Lower lobe of right lung (tissue), 2 donors: ENCODE data around the gene MICOS13. TPM values are rescaled to one million over a fixed set of nuclear protein-coding genes. Genes with fewer than 3 reads are reported as not detected.
"Not testable (repeated sequence)": the region's sequence is repeated elsewhere in the genome, so short reads cannot be mapped to it uniquely, and the experiment has no call there.

Experiments
- ATAC-seq, 2 donors: fragments of 200-7000 bp; cut with Tn5 transposase; one replicate each; pipeline ENCODE4 v1.9.1; 2020 to 2022; ENCODE audit warnings: mild to moderate bottlenecking in 2 of 2, moderate library complexity in 2 of 2
- DNase-seq: peaks from one replicate; pipeline ENCODE4 v3.0.0-alpha.2; 2020
- H3K27ac ChIP-seq: fragments of 200-600 bp; one replicate; pipeline ENCODE4 v1.8.0; 2022
- H3K27me3 ChIP-seq: fragments of 200-600 bp; one replicate; pipeline ENCODE4 v1.8.0; 2022; ENCODE audit warnings: low read depth
- H3K36me3 ChIP-seq: fragments of 200-600 bp; one replicate; pipeline ENCODE4 v1.8.0; 2022; ENCODE audit warnings: mild to moderate bottlenecking
- H3K4me1 ChIP-seq: fragments of 200-600 bp; one replicate; pipeline ENCODE4 v1.8.0; 2022
- H3K4me3 ChIP-seq: fragments of 200-600 bp; one replicate; pipeline ENCODE4 v1.8.0; 2022; ENCODE audit warnings: mild to moderate bottlenecking
- H3K9me3 ChIP-seq: fragments of 200-600 bp; one replicate; pipeline ENCODE4 v1.8.0; 2022
- intact Hi-C: fragments of 100-400 bp; cut with DNase I; formaldehyde crosslinking; loops from one replicate; pipeline ENCODE4 v1.11.0; 2022
- total RNA-seq: library from RNA; stranded (reverse); fragmentation: NEBNext Ultra II Directional; extraction: Animal tissue kit (Norgen Biotek cat#: 25700); gene quantifications from one replicate; pipeline ENCODE4 v1.2.1, GENCODE V29; 2021
- TF ChIP-seq, protein P1 (sequence below): fragments of 200-600 bp; IDR thresholded peaks from one replicate; pipeline ENCODE4 v1.8.0; 2022; ENCODE audit warnings: antibody characterized with exemption, mild to moderate bottlenecking
- donor health status: DM: no; HTN: yes; CAD: no; lungs with severe emphysema.

Gene MICOS13
- total RNA-seq, 1 donor from 2014 or later, result 42.7 TPM

DNA sequence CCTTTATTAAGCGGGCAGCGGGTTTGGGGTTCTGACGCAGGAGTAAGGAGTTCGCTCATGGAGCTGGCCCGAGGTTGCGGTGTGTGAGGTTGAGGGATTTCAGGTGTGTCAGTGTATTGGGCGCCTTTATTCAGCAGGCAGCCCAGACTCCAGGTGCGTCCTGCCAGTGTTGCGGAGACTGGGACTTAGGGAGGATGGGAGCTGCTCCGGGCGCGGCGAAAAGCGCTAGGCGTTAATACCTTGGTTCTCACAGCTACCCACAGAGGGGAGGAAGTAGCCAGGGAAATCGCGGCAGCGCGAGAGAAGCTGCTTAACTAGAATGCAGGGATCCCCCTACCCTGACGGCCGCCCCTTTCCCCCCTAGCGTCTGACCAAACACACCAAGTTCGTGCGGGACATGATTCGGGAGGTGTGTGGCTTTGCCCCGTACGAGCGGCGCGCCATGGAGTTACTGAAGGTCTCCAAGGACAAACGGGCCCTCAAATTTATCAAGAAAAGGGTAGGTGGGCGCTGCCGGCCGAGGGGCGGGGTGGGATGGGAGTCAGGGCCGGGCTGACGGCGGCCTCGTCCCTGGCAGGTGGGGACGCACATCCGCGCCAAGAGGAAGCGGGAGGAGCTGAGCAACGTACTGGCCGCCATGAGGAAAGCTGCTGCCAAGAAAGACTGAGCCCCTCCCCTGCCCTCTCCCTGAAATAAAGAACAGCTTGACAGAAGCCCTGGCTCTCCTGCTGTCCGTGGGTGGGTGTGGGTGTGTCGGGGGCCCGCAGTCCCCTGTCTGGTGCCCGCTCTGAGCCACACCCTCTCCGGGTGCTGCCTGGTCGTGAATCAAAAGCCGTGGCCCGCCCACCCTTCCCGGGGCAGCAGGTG lies 10.9 kb upstream of the MICOS13 start:
- no peaks in the 10 kb centered on the region for H3K9me3 ChIP-seq
- H3K27ac ChIP-seq, result peak overlapping the region; percentile 91
- peaks cover 48% of the 10 kb centered on the region for H3K36me3 ChIP-seq
- H3K4me3 ChIP-seq, result peak overlapping the region; percentile 97
- intact Hi-C loops, result no loop called here
- peak; percentile 66 for DNase-seq
- TF ChIP-seq, protein P1, sequence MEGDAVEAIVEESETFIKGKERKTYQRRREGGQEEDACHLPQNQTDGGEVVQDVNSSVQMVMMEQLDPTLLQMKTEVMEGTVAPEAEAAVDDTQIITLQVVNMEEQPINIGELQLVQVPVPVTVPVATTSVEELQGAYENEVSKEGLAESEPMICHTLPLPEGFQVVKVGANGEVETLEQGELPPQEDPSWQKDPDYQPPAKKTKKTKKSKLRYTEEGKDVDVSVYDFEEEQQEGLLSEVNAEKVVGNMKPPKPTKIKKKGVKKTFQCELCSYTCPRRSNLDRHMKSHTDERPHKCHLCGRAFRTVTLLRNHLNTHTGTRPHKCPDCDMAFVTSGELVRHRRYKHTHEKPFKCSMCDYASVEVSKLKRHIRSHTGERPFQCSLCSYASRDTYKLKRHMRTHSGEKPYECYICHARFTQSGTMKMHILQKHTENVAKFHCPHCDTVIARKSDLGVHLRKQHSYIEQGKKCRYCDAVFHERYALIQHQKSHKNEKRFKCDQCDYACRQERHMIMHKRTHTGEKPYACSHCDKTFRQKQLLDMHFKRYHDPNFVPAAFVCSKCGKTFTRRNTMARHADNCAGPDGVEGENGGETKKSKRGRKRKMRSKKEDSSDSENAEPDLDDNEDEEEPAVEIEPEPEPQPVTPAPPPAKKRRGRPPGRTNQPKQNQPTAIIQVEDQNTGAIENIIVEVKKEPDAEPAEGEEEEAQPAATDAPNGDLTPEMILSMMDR, result no peak
- ATAC-seq, result no peak
- peaks cover 25% of the 10 kb centered on the region for H3K4me1 ChIP-seq
- no peaks in the 10 kb centered on the region for H3K27me3 ChIP-seq

DNA sequence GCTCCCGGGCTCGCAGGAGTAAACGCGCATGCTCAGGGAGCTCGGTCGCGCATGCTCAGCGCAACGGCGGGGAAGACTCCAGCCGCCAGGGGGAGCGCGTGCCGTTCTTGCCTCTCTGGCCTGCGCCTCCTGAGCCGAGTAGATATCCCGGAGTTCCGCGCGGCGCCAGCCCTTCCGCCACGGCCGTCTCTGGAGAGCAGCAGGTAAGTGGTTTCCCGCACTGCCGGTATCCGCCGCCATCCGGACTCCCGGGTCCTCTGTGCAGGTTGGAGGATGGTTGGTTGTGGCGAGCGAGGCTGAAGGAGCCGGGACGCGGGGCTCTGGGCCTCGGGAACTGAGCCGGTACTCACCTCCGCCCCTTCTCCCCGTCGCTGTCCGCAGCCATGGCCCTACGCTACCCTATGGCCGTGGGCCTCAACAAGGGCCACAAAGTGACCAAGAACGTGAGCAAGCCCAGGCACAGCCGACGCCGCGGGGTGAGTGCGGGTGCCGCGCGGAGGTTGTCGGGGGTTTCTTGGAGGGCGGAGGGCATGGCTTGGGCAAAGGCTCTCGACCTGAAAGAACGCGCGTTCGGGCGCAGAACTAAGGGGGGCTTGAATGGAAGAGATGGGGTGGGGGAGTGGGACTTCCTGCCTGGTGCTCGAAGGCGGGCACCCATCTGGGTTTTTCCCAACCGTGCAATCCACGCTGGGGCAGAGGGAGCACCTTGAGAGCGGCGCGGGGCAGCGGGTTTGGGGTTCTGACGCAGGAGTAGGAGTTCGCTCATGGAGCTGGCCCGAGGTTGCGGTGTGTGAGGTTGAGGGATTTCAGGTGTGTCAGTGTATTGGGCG lies 10.0 kb upstream of the MICOS13 start, which contains the start of gene RPL36:
RPL36 (plus strand) TSS at position 171 of the 830 bp plus-strand sequence; CDS start at position 384, 213 bp downstream.
- Histone ChIP-seq H3K4me3 (peak within 1 kb of the TSS; percentile 97), H3K27me3 (no peaks in the 10 kb centered on the region), H3K4me1 (peaks cover 25% of the 10 kb centered on the region), H3K9me3 (no peaks in the 10 kb centered on the region), H3K27ac (peak within 1 kb of the TSS; percentile 91), H3K36me3 (peaks cover 39% of the 10 kb centered on the region)
- ATAC-seq (peak; percentile 82 to 87), DNase-seq (peak; percentile 99)
- intact Hi-C loops, result no loop called here
- TF ChIP-seq, protein P1, result peak; percentile 98

DNA sequence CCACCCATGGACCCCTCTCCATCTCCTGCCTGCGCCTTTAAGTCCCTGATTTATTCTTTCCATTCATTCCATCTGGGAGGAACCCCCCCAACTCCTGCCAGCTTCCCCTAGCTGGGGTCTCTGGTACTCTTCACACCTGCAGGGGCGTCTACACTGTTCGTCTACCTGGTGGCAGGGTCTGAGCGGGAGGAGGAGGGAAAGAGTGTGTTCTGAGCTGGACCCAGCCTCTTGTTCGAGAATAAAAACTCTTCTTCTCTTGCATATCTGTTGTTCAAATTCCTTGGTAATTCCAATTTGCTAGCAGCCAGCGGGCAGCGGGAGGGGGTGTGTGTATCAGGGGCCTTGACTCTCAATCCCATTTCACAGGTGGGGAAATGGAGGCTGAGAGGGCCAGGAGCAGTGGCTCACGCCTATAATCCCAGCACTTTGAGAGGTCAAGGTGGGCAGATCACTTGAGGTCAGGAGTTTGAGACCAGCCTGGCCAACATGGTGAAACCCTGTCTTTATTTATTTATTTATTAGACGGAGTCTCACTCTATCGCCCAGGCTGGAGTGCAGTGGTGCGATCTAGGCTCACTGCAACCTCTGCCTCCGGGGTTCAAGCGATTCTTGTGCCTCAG lies 8.1 kb upstream of the MICOS13 start:
- H3K27ac ChIP-seq, H3K27me3 ChIP-seq, H3K9me3 ChIP-seq, H3K4me3 ChIP-seq, ATAC-seq, intact Hi-C loops: not testable (repeated sequence)
- DNase-seq, result peak; percentile 43
- Histone ChIP-seq H3K4me1 (peaks cover 25% of the 10 kb centered on the region), H3K36me3 (peaks cover 20% of the 10 kb centered on the region)

DNA sequence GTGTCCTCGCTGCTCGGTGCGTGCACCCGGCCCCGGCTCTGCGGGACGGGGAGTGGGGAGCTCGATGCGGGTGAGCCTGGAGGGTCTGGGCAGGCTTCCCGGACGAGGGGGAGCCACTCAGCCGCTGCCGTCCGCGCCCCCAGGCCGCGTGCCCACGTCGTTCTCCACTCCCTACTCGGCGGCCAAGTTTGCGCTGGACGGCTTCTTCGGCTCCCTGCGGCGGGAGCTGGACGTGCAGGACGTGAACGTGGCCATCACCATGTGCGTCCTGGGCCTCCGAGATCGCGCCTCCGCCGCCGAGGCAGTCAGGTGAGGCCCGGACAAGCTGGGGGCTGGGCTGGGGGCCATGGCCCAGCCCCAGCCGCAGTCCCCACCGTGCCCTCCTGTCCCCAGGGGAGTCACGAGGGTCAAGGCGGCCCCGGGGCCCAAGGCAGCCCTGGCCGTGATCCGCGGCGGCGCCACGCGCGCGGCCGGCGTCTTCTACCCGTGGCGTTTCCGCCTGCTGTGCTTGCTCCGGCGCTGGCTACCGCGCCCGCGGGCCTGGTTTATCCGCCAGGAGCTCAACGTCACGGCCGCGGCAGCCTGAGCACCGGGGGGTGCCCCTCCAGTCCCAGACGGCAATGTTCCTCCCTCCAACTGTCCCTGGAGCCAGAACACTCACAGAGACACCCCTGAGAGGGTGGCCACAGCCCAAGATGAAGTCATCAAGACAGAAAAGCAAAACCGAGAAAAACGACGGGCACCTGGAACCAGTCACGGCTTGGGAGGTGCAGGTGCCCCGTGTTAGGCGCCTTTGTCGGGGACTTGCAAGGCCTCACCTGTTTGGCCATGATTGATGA lies 7.3 kb upstream of the MICOS13 start:
- Histone ChIP-seq H3K27me3 (no peaks in the 10 kb centered on the region), H3K4me1 (peaks cover 25% of the 10 kb centered on the region), H3K9me3 (no peaks in the 10 kb centered on the region), H3K27ac (peak overlapping the region; percentile 79), H3K4me3 (peak overlapping the region; percentile 77), H3K36me3 (peaks cover 12% of the 10 kb centered on the region)
- intact Hi-C loops, result no loop called here
- TF ChIP-seq, protein P1, result no peak
- ATAC-seq (no peak), DNase-seq (peak; percentile 55)

DNA sequence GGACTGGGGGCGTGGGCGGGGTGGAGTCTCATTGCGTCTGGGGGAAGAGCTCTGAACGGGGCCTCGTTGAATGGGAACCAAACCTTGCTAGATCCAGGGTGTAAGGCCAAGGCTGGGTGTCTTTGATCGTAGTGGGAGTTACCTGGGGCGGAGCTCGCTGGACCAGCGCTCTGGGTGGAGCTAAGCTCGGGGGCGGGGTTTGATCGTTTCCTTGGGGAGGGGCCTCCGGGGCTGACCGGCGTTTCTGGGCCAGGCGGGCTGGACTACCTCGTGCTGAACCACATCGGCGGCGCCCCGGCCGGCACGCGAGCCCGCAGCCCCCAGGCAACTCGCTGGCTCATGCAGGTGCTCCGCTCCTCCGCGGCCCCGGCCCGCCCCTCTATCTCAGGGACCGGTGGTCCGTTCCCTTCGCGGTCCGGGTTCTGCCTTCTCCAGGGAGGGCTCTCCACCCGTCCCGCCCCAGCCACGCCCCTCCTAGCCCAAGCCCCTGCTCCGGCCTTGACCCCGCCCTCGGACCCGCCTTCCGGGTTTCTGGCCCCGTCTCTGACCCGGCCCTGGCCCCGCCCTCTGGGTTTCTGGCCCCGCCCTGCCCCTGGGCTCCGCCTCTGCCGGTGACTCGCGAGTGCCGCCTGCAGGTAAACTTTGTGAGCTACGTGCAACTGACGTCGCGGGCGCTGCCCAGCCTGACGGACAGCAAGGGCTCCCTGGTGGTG lies 6.5 kb upstream of the MICOS13 start:
- peaks cover 18% of the 10 kb centered on the region for H3K4me1 ChIP-seq
- peak overlapping the region; percentile 77 for H3K4me3 ChIP-seq
- DNase-seq (peak; percentile 99), ATAC-seq (peak; percentile 91 to 94)
- no peaks in the 10 kb centered on the region for H3K27me3 ChIP-seq
- intact Hi-C loops, result no loop called here
- H3K36me3 ChIP-seq, result peaks cover 4% of the 10 kb centered on the region
- no peaks in the 10 kb centered on the region for H3K9me3 ChIP-seq
- TF ChIP-seq, protein P1, result peak; percentile 78
- peak overlapping the region; percentile 79 for H3K27ac ChIP-seq
